Skeletal muscle tissue (tissue), 4 donors: ENCODE results near the gene RXRB. TPM values are rescaled to one million over a fixed set of nuclear protein-coding genes. Genes with fewer than 3 reads are reported as not detected.
A peak's percentile ranks its signal among the peaks of the same experiment; 100 is the strongest.

Source experiments
- H3K27ac ChIP-seq: one replicate; pipeline ENCODE4 v1.7.0; 2013; ENCODE audit warnings: mild to moderate bottlenecking, low read depth, low read length, inconsistent platforms
- H3K27me3 ChIP-seq, 3 donors: one replicate each; pipeline ENCODE4 v1.7.0; 2013; ENCODE audit warnings: low read length in 3 of 3; ENCODE audit not compliant: control insufficient read depth in 3 of 3, insufficient read depth in 3 of 3
- H3K36me3 ChIP-seq, 3 donors: one replicate each; pipeline ENCODE4 v1.7.0; 2013; ENCODE audit warnings: low read length in 3 of 3; ENCODE audit not compliant: control insufficient read depth in 3 of 3, insufficient read depth in 3 of 3
- H3K4me1 ChIP-seq, 3 donors: one replicate each; pipeline ENCODE4 v1.7.0; 2013; ENCODE audit warnings: low read length in 3 of 3, mild to moderate bottlenecking in 3 of 3; ENCODE audit not compliant: control insufficient read depth in 3 of 3, insufficient read depth in 3 of 3
- H3K4me3 ChIP-seq, 3 donors: one replicate each; pipeline ENCODE4 v1.7.0; 2013; ENCODE audit warnings: low read length in 3 of 3
- H3K9ac ChIP-seq, 3 donors: one replicate each; pipeline ENCODE4 v1.7.0; 2013; ENCODE audit warnings: low read length in 3 of 3, mild to moderate bottlenecking in 3 of 3, moderate library complexity in 2 of 3, low read depth in 1 of 3
- H3K9me3 ChIP-seq, 3 donors: one replicate each; pipeline ENCODE4 v1.7.0; 2013; ENCODE audit warnings: low read length in 3 of 3; ENCODE audit not compliant: control insufficient read depth in 3 of 3
- total RNA-seq: library from RNA; depleted of rRNA; stranded (reverse); fragments of >200 nt; gene quantifications from one replicate; pipeline ENCODE4 v1.2.3, GENCODE V29; 2014
- donor health status: Osteomylitis.

Gene RXRB
- total RNA-seq, 1 donor from 2014 or later: 17.7 TPM

DNA sequence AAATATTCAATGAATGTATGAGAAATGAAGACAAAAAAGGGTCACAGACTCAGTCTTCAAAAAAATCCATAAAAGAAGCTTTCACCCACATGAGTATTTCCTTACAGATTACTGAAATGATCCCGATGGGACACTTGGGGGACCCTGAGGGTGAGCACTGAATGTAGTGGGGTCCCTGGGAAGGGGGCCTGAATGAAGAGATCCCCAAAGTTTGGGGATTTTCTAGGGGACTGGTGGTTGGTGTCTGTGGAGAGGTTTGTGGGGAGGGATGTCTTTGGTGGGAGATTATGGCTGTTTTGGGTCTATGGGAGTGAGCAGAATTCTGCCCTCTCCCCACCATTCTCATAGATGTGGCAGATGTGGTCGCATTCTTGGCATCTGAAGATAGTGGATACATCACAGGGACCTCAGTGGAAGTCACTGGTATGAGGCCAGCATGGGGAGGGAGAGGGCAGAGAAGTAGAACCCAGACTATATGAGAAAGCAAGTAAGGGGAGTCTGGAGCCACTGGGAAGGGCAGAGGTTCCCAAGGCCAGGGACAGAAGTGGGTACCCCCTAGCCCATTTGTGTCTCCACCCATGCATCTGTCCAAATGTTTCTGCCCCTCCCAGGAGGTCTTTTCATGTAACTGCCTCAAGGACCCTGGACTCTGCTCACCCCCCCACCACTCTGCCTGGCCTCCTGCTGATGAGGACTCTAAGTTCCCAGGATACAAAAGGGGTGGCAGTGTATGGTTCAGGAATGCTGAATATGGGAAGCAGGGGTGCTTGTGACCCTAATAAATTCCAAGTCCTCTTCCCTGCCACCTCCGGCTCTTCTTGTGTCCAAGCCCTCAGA lies 5.8 kb upstream of the RXRB start:
- Histone ChIP-seq H3K9me3 (no peaks in the 10 kb centered on the region), H3K27me3 (no peaks in the 10 kb centered on the region), H3K4me1 (peaks cover 31 to 56% (median 41%) of the 10 kb centered on the region in 3 donors), H3K9ac (peak overlapping the region in 1 of 3 donors; percentile 40), H3K36me3 (peaks cover 37 to 46% (median 41%) of the 10 kb centered on the region in 3 donors), H3K27ac (no peak overlapping the region), H3K4me3 (no peak overlapping the region)

DNA sequence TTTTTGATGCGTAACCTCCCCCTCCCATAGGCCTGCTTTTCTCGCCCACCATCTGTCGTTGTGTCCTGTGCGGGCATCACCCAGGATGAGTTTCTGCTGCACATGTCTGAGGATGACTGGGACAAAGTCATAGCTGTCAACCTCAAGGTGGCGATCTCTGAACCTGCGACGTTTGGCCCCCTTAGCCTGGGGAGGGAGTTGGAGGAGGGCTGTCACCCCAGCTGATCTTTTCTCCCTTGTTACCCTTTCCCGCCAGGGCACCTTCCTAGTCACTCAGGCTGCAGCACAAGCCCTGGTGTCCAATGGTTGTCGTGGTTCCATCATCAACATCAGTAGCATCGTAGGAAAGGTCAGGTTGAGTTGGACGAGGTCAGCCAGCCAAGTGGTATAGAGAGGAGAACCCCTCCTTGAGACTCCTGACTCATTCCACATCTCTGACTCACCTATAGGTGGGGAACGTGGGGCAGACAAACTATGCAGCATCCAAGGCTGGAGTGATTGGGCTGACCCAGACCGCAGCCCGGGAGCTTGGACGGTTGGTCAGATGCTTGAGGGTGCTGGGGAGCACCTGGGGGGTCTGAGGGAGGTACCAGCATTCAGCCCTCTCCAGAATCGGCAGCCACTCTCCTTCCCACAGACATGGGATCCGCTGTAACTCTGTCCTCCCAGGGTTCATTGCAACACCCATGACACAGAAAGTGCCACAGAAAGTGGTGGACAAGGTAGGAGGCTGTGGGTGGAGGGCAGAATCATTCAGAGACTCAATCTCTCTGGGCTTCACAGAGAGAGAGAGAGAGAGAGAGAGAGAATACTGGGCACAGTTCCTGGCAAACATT lies 4.9 kb upstream of the RXRB start:
- H3K36me3 ChIP-seq: peaks cover 30 to 43% (median 40%) of the 10 kb centered on the region in 3 donors
- H3K4me3 ChIP-seq: peak overlapping the region; percentile 83 to 93 (median 91)
- H3K4me1 ChIP-seq: peaks cover 32 to 58% (median 42%) of the 10 kb centered on the region in 3 donors
- H3K27ac ChIP-seq: peak overlapping the region; percentile 66
- H3K9me3 ChIP-seq: no peaks in the 10 kb centered on the region
- peak overlapping the region; percentile 90 to 96 (median 91) for H3K9ac ChIP-seq
- no peaks in the 10 kb centered on the region for H3K27me3 ChIP-seq

DNA sequence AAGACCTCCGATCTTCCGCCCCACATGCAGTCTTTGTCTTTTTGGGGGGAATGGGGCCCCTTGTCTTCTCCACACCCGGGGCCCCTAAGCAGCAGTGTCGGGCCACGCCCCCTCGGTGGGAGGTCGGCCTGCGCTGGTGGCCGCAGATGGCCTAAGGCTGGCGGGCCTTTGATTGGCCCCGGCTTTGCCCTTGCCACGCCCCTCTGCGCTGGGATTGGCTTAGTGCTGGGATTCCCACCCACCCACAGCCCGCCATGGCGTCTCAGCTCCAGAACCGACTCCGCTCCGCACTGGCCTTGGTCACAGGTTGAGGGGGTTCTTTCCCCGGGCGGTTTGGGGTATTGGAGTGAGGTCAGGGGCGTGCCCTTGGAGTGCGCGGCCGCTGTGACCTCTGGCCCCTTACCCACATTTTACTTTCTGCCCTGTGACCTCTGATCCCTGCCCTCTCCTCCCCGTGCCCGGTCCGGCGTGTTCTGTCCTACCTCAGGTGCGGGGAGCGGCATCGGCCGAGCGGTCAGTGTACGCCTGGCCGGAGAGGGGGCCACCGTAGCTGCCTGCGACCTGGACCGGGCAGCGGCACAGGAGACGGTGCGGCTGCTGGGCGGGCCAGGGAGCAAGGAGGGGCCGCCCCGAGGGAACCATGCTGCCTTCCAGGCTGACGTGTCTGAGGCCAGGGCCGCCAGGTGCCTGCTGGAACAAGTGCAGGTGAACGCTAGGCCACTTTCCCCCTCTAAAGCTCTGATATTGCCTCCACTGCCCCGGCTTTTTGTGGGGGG lies 4.1 kb upstream of the RXRB start, which contains the start of gene HSD17B8:
TSS of gene HSD17B8 (plus strand) at position 241 of the 776 bp plus-strand sequence. CDS start at position 255, 14 bp downstream.
- H3K4me3 ChIP-seq: peak within 1 kb of the TSS; percentile 83 to 93 (median 91)
- peaks cover 22 to 35% (median 32%) of the 10 kb centered on the region in 3 donors for H3K36me3 ChIP-seq
- H3K4me1 ChIP-seq: peaks cover 34 to 61% (median 45%) of the 10 kb centered on the region in 3 donors
- peak within 1 kb of the TSS; percentile 66 for H3K27ac ChIP-seq
- H3K9ac ChIP-seq: peak within 1 kb of the TSS; percentile 90 to 96 (median 91)
- no peaks in the 10 kb centered on the region for H3K9me3 ChIP-seq
- no peaks in the 10 kb centered on the region for H3K27me3 ChIP-seq

DNA sequence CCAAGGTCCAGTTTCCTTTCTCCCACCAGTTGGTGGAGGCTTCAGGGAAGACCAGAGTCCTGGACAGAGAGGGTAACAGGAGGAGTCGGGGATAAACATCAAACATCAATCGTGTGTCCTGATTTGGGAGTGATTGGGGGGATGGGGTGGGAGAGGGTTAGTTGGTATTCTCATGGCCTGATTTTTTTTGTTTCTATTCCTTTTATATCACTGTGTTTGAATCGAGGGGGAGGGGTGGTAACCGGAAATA lies 3.6 kb upstream of the RXRB start:
- H3K4me3 ChIP-seq: peak overlapping the region; percentile 24 to 93 (median 91)
- peak overlapping the region in 1 of 3 donors; percentile 25 for H3K9ac ChIP-seq
- H3K36me3 ChIP-seq: peaks cover 20 to 32% (median 28%) of the 10 kb centered on the region in 3 donors
- H3K27me3 ChIP-seq: no peaks in the 10 kb centered on the region
- peak overlapping the region; percentile 66 for H3K27ac ChIP-seq
- peaks cover 39 to 63% (median 49%) of the 10 kb centered on the region in 3 donors for H3K4me1 ChIP-seq
- H3K9me3 ChIP-seq: no peaks in the 10 kb centered on the region

DNA sequence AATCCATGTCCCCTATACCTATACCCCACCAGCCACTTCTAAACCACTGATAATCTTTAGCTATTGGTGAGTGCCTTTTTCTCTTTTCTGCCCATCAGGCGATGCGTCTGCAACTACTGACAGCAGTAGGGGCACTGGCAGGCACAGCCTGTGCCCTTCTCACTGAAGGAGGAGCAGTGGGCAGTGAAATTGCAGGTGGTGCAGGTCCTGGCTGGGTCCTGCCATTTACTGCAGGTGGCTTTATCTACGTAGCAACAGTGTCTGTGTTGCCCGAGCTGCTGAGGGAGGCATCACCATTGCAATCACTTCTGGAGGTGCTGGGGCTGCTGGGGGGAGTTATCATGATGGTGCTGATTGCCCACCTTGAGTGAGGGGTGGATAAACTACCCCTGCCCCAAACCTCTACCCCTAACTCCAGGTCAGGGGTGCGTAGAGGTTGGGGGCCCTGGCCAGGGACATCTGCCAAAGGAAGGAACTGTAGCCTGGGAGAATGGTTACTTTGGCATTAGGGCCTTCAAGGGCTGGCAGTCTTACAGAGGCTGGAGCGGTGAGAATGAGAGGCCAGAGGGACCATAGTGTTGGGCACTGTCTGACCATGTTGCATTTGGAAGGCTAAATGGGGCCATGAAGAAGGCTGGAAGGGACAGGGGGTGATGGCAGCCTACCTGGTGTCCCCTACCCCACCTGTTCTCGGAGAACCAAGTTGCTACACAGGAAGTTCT lies 3.1 kb upstream of the RXRB start:
- Histone ChIP-seq H3K9ac (peak overlapping the region in 1 of 3 donors; percentile 25), H3K27me3 (no peaks in the 10 kb centered on the region), H3K4me3 (peak overlapping the region; percentile 24 to 93 (median 91)), H3K4me1 (peaks cover 43 to 62% (median 49%) of the 10 kb centered on the region in 3 donors), H3K36me3 (peaks cover 20 to 32% (median 28%) of the 10 kb centered on the region in 3 donors), H3K27ac (peak overlapping the region; percentile 66), H3K9me3 (no peaks in the 10 kb centered on the region)

DNA sequence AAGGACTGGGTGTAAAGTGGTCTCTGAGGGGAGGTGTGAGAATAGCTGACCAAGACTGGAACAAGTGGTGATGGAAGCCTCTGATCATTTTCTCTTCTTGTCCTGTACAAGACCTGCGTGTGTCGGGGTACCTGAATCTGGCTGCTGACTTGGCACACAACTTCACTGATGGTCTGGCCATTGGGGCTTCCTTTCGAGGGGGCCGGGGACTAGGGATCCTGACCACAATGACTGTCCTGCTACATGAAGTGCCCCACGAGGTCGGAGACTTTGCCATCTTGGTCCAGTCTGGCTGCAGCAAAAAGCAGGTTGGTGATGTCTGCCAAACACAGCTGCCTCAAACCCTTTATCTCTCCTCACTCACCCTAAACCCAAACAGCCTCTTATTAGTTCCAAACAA lies 2.3 kb upstream of the RXRB start:
- no peak overlapping the region for H3K27ac ChIP-seq
- H3K9me3 ChIP-seq: no peaks in the 10 kb centered on the region
- no peaks in the 10 kb centered on the region for H3K27me3 ChIP-seq
- peaks cover 51 to 68% (median 57%) of the 10 kb centered on the region in 3 donors for H3K4me1 ChIP-seq
- H3K36me3 ChIP-seq: peaks cover 23 to 37% (median 34%) of the 10 kb centered on the region in 3 donors
- H3K4me3 ChIP-seq: no peak overlapping the region
- peak overlapping the region in 1 of 3 donors; percentile 99 for H3K9ac ChIP-seq

DNA sequence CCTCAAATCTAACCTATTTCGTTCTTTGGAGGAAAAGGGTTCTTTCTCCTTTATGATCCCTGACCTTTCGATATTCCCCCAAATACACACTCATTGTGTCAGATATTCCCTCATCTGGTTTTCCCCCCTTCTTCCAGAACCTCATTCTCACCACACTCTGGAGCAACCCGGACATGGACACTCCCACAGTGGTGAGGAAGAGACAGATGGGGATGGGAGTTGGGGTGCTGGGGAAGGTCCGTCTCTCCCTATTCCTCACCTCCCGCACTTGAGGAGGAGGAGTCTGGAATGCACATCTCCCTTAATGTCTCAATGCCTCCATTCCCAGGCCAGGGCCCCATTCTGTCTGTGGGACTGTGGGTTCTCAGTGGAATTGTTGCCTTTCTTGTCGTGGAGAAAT lies 1.5 kb upstream of the RXRB start:
- Histone ChIP-seq H3K9ac (peak overlapping the region in 2 of 3 donors; percentile 99 to 100), H3K9me3 (no peaks in the 10 kb centered on the region), H3K36me3 (peaks cover 32 to 42% (median 37%) of the 10 kb centered on the region in 3 donors), H3K4me3 (peak overlapping the region; percentile 94 to 99 (median 99)), H3K27me3 (no peaks in the 10 kb centered on the region), H3K27ac (no peak overlapping the region), H3K4me1 (peaks cover 56 to 71% (median 58%) of the 10 kb centered on the region in 3 donors)

DNA sequence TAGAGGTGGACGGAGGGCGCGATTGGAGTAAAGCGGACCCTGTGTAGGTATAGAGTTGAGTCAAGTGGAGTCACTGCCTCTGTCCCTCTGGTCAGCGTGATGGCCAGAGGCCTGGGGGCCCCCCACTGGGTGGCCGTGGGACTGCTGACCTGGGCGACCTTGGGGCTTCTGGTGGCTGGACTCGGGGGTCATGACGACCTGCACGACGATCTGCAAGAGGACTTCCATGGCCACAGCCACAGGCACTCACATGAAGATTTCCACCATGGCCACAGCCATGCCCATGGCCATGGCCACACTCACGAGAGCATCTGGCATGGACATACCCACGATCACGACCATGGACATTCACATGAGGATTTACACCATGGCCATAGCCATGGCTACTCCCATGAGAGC lies 681 bp upstream of the RXRB start:
- H3K9ac ChIP-seq: peak overlapping the region; percentile 95 to 100 (median 99)
- H3K36me3 ChIP-seq: peaks cover 35 to 48% (median 39%) of the 10 kb centered on the region in 3 donors
- no peaks in the 10 kb centered on the region for H3K9me3 ChIP-seq
- peaks cover 56 to 71% (median 58%) of the 10 kb centered on the region in 3 donors for H3K4me1 ChIP-seq
- peak overlapping the region; percentile 94 to 99 (median 99) for H3K4me3 ChIP-seq
- peak overlapping the region; percentile 94 for H3K27ac ChIP-seq
- H3K27me3 ChIP-seq: no peaks in the 10 kb centered on the region
